Activated naive CD8-positive, alpha-beta T cell (primary cell): ENCODE results near the gene BBLN.
A peak's percentile ranks its signal among the peaks of the same experiment; 100 is the strongest.

Source experiments
- H3K27ac Mint-ChIP-seq: one replicate; pipeline ENCODE4 v1.8.0; 2021; ENCODE audit warnings: mixed read lengths
- H3K27me3 Mint-ChIP-seq: one replicate; pipeline ENCODE4 v1.8.0; 2021; ENCODE audit warnings: mixed read lengths
- H3K36me3 Mint-ChIP-seq: one replicate; pipeline ENCODE4 v1.8.0; 2021; ENCODE audit warnings: mixed read lengths
- H3K4me1 Mint-ChIP-seq: one replicate; pipeline ENCODE4 v1.8.0; 2021; ENCODE audit warnings: low read depth, mixed read lengths
- H3K4me3 Mint-ChIP-seq: one replicate; pipeline ENCODE4 v1.8.0; 2021; ENCODE audit warnings: mild to moderate bottlenecking, mixed read lengths
- H3K9me3 Mint-ChIP-seq: one replicate; pipeline ENCODE4 v1.8.0; 2021; ENCODE audit warnings: low read depth, mixed read lengths

The BBLN gene

GRCh38 chr9:128162215-128163026 is 2.4 kb downstream of the BBLN start:
- Mint-ChIP-seq H3K27ac (peak overlapping the region; percentile 35), H3K27me3 (no peaks in the 10 kb centered on the region), H3K4me3 (peak overlapping the region; percentile 84), H3K9me3 (no peaks in the 10 kb centered on the region), H3K36me3 (peaks cover 3% of the 10 kb centered on the region), H3K4me1 (peaks cover 18% of the 10 kb centered on the region)

DNA sequence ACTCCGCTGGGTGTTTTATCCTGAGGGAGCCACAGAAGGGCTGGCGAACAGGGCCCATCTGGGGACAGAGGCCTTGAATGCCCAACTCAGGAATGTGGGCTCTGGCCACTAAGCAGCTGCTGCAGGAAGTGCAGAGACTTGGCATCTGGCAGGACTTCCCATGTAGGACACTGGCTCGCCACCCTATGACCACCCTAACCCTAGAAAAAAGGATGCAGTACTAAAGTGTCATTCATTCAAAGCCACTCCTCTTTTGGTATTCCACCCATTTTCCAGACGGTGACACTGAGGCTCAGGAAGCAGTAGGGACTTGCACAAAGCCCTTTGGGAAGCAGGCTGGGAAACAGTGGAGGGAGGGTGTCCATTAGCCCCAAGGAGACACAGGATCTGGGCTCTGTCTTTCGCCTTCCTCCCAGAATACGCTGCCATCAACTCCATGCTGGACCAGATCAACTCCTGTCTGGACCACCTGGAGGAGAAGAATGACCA is 3.0 kb downstream of the BBLN start:
- no peak overlapping the region for H3K27ac Mint-ChIP-seq
- H3K9me3 Mint-ChIP-seq: no peaks in the 10 kb centered on the region
- peaks cover 18% of the 10 kb centered on the region for H3K4me1 Mint-ChIP-seq
- no peak overlapping the region for H3K4me3 Mint-ChIP-seq
- H3K36me3 Mint-ChIP-seq: peaks cover 3% of the 10 kb centered on the region
- H3K27me3 Mint-ChIP-seq: no peaks in the 10 kb centered on the region

DNA sequence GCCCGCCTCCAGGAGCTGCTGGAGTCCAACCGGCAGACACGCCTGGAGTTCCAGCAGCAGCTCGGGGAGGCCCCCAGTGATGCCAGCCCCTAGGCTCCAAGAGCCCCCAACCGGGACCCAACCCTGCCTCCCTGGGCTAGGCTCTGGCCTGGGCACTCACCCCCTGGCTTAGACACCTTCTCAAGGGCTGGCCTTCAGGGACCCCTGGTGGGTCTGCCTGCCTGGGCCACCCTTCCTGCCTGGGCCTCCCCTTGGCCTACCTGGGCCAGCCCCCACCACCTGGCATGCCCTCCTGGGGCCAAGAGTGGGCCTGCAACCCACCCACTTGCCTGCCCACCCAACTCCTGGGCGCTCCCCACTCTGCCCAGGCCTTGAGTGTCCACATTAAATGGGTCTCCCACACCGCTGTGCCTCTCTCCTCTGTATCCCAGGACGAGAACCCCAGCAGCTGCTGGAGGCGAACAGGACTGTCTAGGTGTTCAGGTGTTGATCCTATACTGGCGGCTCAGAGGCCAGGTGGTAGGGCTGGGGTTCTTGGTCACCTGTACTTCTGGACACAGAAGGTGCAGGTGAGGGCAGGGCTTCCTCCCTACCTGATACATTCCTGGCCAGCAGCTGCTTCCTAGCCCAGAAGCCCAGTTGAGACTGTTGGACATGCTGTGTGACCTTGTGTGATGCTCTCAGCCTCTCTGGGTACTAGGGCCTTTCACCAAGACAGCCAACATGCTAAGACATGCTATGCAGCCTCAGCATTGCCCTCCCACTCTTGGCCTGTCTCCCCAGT is 3.6 kb downstream of the BBLN start:
- Mint-ChIP-seq H3K27ac (no peak overlapping the region), H3K36me3 (peaks cover 5% of the 10 kb centered on the region), H3K27me3 (no peaks in the 10 kb centered on the region), H3K4me3 (no peak overlapping the region), H3K4me1 (peaks cover 18% of the 10 kb centered on the region), H3K9me3 (no peaks in the 10 kb centered on the region)

GRCh38 chr9:128164307-128164885 is 4.3 kb downstream of the BBLN start:
- Mint-ChIP-seq H3K4me1 (peaks cover 15% of the 10 kb centered on the region), H3K27me3 (no peaks in the 10 kb centered on the region), H3K27ac (no peak overlapping the region), H3K4me3 (no peak overlapping the region), H3K9me3 (no peaks in the 10 kb centered on the region), H3K36me3 (peaks cover 6% of the 10 kb centered on the region)

GRCh38 chr9:128166169-128166568 is 6.1 kb downstream of the BBLN start:
- Mint-ChIP-seq H3K4me1 (peaks cover 9% of the 10 kb centered on the region), H3K9me3 (no peaks in the 10 kb centered on the region), H3K27me3 (no peaks in the 10 kb centered on the region), H3K4me3 (no peak overlapping the region), H3K27ac (no peak overlapping the region), H3K36me3 (peaks cover 6% of the 10 kb centered on the region)

GRCh38 chr9:128167209-128167608 is 7.1 kb downstream of the BBLN start:
- peaks cover 5% of the 10 kb centered on the region for H3K36me3 Mint-ChIP-seq
- H3K27me3 Mint-ChIP-seq: no peaks in the 10 kb centered on the region
- H3K27ac Mint-ChIP-seq: no peak overlapping the region
- no peaks in the 10 kb centered on the region for H3K9me3 Mint-ChIP-seq
- no peak overlapping the region for H3K4me3 Mint-ChIP-seq
- peaks cover 5% of the 10 kb centered on the region for H3K4me1 Mint-ChIP-seq

GRCh38 chr9:128168731-128169308 is 8.8 kb downstream of the BBLN start:
- Mint-ChIP-seq H3K4me3 (no peak overlapping the region), H3K4me1 (no peaks in the 10 kb centered on the region), H3K27ac (peak overlapping the region; percentile 1), H3K9me3 (no peaks in the 10 kb centered on the region), H3K27me3 (no peaks in the 10 kb centered on the region), H3K36me3 (peaks cover 3% of the 10 kb centered on the region)

- Mint-ChIP-seq H3K9me3 (no peaks in the 10 kb centered on the region), H3K4me1 (no peaks in the 10 kb centered on the region), H3K27ac (no peak overlapping the region), H3K27me3 (no peaks in the 10 kb centered on the region), H3K36me3 (peaks cover 3% of the 10 kb centered on the region), H3K4me3 (no peak overlapping the region)
Measured at GRCh38 chr9:128169492-128169891, 9.4 kb downstream of the BBLN start.

DNA sequence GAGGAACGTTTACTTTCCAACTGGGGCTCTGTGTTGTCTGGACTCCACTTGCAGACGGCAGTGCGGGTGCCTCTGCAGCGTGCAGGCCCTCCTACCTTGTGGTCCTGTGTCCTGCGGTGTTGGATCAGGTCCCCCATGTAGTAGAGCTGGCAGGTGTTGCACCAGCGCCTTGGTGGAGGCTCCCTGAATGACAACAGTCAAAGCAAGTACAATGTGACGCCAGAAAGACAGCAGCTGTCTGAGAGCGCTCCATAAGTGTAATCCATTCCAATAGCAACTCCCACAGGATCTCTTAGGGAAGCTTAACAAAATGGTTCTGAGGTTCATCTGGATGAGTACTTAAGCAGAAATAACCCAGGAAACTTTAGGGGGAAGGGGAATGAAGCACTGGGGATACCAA is 9.9 kb downstream of the BBLN start:
- Mint-ChIP-seq H3K9me3 (no peaks in the 10 kb centered on the region), H3K27ac (no peak overlapping the region), H3K27me3 (no peaks in the 10 kb centered on the region), H3K4me3 (no peak overlapping the region), H3K36me3 (peaks cover 3% of the 10 kb centered on the region), H3K4me1 (no peaks in the 10 kb centered on the region)

DNA sequence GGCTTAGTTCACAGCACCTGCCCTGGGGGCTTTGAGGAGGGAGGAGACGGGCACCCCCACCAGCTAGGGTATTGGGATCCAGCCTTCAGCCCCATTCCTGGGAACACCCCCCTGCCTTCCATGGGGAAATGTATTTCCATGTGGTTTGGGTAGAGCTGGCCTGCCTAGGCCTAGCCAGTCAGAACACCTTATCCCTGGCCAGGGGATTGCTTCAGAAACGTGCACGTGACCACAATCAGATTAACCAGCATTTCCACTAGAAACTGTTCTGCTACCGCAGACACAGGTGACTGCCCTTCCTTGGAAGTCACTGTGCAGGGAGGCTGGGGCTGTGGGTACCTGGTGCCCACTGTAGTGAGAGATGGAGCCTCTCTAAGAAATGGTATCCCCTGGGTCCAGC is 14.0 kb downstream of the BBLN start:
- Mint-ChIP-seq H3K27me3 (no peaks in the 10 kb centered on the region), H3K9me3 (no peaks in the 10 kb centered on the region), H3K36me3 (no peaks in the 10 kb centered on the region), H3K4me3 (no peak overlapping the region), H3K4me1 (no peaks in the 10 kb centered on the region), H3K27ac (no peak overlapping the region)

GRCh38 chr9:128175102-128175563 is 15.1 kb downstream of the BBLN start:
- no peaks in the 10 kb centered on the region for H3K4me1 Mint-ChIP-seq

GRCh38 chr9:128175726-128176125 is 15.7 kb downstream of the BBLN start:
- no peaks in the 10 kb centered on the region for H3K4me1 Mint-ChIP-seq
- no peaks in the 10 kb centered on the region for H3K27me3 Mint-ChIP-seq
- no peak overlapping the region for H3K27ac Mint-ChIP-seq
- H3K9me3 Mint-ChIP-seq: no peaks in the 10 kb centered on the region
- no peaks in the 10 kb centered on the region for H3K36me3 Mint-ChIP-seq
- no peak overlapping the region for H3K4me3 Mint-ChIP-seq

More at GRCh38 chr9:128175102-128175563, 15.1 kb downstream of the BBLN start:
- H3K36me3 Mint-ChIP-seq: no peaks in the 10 kb centered on the region
- H3K9me3 Mint-ChIP-seq: no peaks in the 10 kb centered on the region
- no peak overlapping the region for H3K4me3 Mint-ChIP-seq
- H3K27me3 Mint-ChIP-seq: no peaks in the 10 kb centered on the region
- no peak overlapping the region for H3K27ac Mint-ChIP-seq

GRCh38 chr9:128178806-128179431 is 18.9 kb downstream of the BBLN start:
- Mint-ChIP-seq H3K27ac (no peak overlapping the region), H3K4me3 (no peak overlapping the region), H3K9me3 (no peaks in the 10 kb centered on the region), H3K36me3 (no peaks in the 10 kb centered on the region), H3K4me1 (no peaks in the 10 kb centered on the region), H3K27me3 (no peaks in the 10 kb centered on the region)

DNA sequence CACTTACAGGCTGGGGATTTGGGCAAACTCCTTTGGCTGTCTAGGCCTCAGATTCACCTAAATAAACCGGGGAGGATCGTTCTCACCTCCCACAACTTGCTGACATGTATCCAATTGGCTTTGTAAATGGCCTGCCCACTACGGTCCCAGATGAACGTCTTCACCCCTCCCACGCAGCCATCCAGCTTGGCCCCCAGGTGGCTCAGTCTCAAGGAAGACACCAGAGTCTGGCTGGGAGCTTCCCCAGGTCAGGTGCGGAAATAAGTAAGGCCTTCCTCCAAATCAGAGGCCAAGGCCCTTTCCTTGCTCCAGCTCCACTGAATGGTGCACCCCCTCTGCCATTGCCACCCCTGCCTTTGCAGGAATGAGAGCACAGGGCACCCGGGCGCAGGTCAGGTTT is 19.9 kb downstream of the BBLN start:
- no peak overlapping the region for H3K27ac Mint-ChIP-seq
- H3K4me3 Mint-ChIP-seq: no peak overlapping the region

More for the DNA sequence above, 19.9 kb downstream of the BBLN start:
- Mint-ChIP-seq H3K4me1 (no peaks in the 10 kb centered on the region), H3K9me3 (no peaks in the 10 kb centered on the region), H3K27me3 (no peaks in the 10 kb centered on the region), H3K36me3 (peaks cover 2% of the 10 kb centered on the region)
